Measurements from ENCODE around the gene CNPY4.

Gene CNPY4

DNA sequence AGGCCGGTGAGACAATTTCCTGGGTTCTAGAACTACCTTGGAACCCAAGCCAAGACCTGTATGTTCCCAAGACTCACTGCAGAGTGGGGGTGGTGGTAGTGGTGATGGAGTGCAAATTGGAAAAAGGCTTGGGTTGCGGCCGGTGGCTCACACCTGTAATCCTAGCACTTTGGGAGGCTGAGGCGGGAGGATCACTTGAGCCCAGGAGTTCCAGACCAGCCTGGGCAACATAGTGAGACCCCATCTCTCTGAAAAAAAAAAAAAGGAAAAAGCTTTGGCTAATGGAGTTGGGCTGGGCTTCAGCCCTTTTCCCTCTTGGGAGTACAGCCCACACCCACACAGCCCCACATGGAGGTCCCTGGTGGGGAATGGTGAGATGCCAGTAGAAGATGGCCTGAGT lies 13.9 kb upstream of the CNPY4 start:
- TF ChIP-seq, protein P1, sequence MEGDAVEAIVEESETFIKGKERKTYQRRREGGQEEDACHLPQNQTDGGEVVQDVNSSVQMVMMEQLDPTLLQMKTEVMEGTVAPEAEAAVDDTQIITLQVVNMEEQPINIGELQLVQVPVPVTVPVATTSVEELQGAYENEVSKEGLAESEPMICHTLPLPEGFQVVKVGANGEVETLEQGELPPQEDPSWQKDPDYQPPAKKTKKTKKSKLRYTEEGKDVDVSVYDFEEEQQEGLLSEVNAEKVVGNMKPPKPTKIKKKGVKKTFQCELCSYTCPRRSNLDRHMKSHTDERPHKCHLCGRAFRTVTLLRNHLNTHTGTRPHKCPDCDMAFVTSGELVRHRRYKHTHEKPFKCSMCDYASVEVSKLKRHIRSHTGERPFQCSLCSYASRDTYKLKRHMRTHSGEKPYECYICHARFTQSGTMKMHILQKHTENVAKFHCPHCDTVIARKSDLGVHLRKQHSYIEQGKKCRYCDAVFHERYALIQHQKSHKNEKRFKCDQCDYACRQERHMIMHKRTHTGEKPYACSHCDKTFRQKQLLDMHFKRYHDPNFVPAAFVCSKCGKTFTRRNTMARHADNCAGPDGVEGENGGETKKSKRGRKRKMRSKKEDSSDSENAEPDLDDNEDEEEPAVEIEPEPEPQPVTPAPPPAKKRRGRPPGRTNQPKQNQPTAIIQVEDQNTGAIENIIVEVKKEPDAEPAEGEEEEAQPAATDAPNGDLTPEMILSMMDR (IDR thresholded peaks at IDR 0.05; ENCODE audit: low read depth, low read length, missing control alignments): no peak
- DNase-seq (ENCODE audit: extremely low read depth, low read depth): no peak
- no peak overlapping the region for H3K4me3 ChIP-seq (replicated peaks; ENCODE audit: low read depth, low read length)

DNA sequence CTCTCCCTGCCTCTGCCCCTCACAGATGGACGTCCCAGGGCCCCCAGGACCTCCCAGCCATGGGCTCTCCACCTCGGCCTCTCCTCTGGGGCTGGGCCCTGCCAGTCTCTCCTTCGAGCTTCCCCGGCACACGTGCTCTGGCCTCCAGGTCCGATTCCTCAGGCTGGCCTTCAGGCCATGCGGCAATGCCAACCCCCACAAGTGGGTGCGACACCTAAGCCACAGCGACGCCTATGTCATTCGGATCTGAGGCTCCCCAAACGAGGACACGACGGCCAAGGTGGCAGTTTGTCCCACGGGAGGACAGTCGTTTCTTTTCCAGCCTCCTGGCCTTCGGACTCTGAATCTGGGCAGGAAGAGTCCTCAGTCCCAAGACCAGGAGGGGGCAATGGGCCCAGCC lies 12.8 kb upstream of the CNPY4 start:
- H3K4me3 ChIP-seq (replicated peaks; ENCODE audit: low read depth, low read length): no peak overlapping the region
- TF ChIP-seq, protein P1 (IDR thresholded peaks at IDR 0.05; ENCODE audit: low read depth, low read length, missing control alignments): no peak
- DNase-seq (ENCODE audit: extremely low read depth, low read depth): no peak

DNA sequence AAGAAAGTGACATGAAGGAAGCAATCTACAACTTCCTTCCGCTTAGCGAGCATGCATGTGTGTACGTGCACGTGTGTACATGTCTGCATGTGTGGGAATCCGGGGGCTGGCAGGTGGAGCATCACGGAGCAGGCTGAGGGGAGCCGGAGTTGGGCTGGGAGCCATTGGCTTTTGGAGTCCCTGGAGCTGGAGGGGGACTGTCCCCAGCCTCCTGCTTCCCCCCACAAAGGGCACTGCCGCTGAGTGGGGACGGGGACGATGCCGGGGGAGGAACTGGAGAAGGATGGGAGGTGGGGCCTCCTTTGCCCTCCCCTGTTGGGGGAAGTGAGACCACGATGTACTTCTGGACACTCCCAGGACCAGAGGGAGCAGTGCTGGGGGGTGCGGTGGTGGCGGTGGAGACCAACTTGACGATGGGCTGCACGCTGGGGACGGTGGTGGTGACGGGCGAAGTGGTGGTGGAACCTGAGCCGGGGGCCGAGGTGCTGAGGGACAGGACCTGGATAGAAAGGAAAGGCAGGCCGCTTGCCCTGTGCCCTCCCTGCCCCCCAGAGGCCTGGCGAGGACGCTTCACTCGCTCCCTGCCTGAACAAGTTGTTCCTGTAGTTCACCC lies 12.2 kb upstream of the CNPY4 start:
- H3K4me3 ChIP-seq (replicated peaks; ENCODE audit: low read depth, low read length): no peak overlapping the region
- TF ChIP-seq, protein P1 (IDR thresholded peaks at IDR 0.05; ENCODE audit: low read depth, low read length, missing control alignments): no peak
- DNase-seq (ENCODE audit: extremely low read depth, low read depth): no peak

GRCh38 chr7:100107890-100108289 lies 11.5 kb upstream of the CNPY4 start:
- H3K4me3 ChIP-seq (replicated peaks; ENCODE audit: low read depth, low read length): no peak overlapping the region
- TF ChIP-seq, protein P1 (IDR thresholded peaks at IDR 0.05; ENCODE audit: low read depth, low read length, missing control alignments): no peak
- no peak for DNase-seq (ENCODE audit: extremely low read depth, low read depth)

DNA sequence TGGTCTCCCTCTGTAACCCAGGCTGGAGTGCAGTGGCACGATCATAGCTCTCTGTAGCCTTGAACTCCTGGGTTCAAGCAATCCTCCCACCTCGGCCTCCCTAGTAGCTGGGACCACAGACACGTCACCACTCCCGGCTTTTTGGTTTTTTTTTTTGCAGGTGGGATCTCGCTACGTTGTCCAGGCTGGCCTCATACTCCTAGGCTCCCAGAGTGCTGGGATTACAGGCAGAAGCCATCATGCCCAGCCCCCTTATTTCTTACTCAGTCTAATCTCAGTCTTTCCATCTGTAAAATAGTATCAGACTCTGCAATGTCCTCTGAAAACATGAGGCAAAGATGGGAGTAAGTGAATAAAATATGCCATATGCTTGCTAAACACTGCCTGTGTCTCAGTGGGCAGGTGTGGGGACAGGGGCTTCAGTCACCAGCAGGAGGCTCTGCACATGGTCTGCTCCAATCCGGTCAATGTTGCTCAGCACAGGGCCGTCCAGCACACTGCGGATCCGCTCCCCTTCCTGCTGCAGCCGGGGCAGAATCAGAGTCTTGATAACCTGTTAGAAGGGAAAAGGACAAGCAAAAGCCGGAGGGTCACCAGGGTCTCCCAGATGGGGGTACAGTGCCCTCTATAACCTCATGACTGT lies 9.8 kb upstream of the CNPY4 start:
- TF ChIP-seq, protein P1 (IDR thresholded peaks at IDR 0.05; ENCODE audit: low read depth, low read length, missing control alignments): peak; percentile 17
- no peak for DNase-seq (ENCODE audit: extremely low read depth, low read depth)
- no peak overlapping the region for H3K4me3 ChIP-seq (replicated peaks; ENCODE audit: low read depth, low read length)

DNA sequence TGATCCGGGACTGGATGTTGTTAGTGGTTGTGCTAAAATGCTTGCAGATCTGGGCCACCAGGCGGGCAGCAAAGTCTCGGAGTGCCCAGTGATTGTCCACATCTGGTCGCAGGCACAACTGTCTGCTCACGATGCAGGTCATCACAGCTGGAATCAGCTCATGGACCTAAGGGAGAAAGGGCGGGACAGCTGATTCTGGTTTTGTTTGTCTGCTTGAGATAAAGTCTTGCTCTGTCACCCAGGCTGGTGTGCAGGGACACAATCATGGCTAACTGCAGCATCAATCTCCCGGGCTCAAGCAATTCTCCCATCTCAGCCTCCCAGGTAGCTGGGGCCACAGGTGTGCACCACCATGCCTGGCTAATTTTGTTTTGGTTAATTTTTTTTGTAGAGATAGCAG lies 8.3 kb upstream of the CNPY4 start:
- DNase-seq (ENCODE audit: extremely low read depth, low read depth): no peak
- H3K4me3 ChIP-seq (replicated peaks; ENCODE audit: low read depth, low read length): no peak overlapping the region
- TF ChIP-seq, protein P1 (IDR thresholded peaks at IDR 0.05; ENCODE audit: low read depth, low read length, missing control alignments): no peak
